GM12874 (cell line): ENCODE results near the gene ABLIM3.

Experiments
- CTCF ChIP-seq: IDR thresholded peaks from 2 replicates; pipeline ENCODE4 v1.5.1; 2011; ENCODE audit warnings: low read depth, mild to moderate bottlenecking, control low read depth, low read length, moderate library complexity; ENCODE audit not compliant: insufficient read depth

ABLIM3 gene

GRCh38 chr5:149239917-149240316, 98.6 kb downstream of the ABLIM3 start:
- TF ChIP-seq CTCF: no peak

- TF ChIP-seq CTCF: no peak
Observed at GRCh38 chr5:149240354-149240998, 99.2 kb downstream of the ABLIM3 start.

GRCh38 chr5:149242339-149242738, 101.0 kb downstream of the ABLIM3 start:
- TF ChIP-seq CTCF: no peak

- TF ChIP-seq CTCF: no peak
Observed at GRCh38 chr5:149246906-149247305, 105.6 kb downstream of the ABLIM3 start.

GRCh38 chr5:149247726-149248125, 106.4 kb downstream of the ABLIM3 start:
- no peak for TF ChIP-seq CTCF

- TF ChIP-seq CTCF: no peak
Observed at GRCh38 chr5:149251546-149251945, 110.3 kb downstream of the ABLIM3 start.

GRCh38 chr5:149254506-149254905, 113.2 kb downstream of the ABLIM3 start:
- TF ChIP-seq CTCF: no peak
